Measurements from ENCODE around the gene ITPR3. TPM values are rescaled to one million over a fixed set of nuclear protein-coding genes. Genes with fewer than 3 reads are reported as not detected.

The ITPR3 gene
- total RNA-seq, 6 donors from 2014 or later, result 95.6 to 179 (median 137) TPM

- Histone ChIP-seq H3K4me3 (no peak overlapping the region), H3K27me3 (no peaks in the 10 kb centered on the region), H3K9me3 (no peaks in the 10 kb centered on the region), H3K36me3 (peaks cover 0 to 15% (median 12%) of the 10 kb centered on the region in 4 donors), H3K4me1 (peaks cover 0 to 2% (median under 1%) of the 10 kb centered on the region in 4 donors), H3K27ac (no peak overlapping the region)
- DNase-seq, result no peak
- TF ChIP-seq EP300 (IDR thresholded peaks at IDR 0.05) (no peak), CTCF (IDR thresholded peaks at IDR 0.05) (peak in 5 of 6 experiments; percentile 23 to 54 (median 47))
- peak; percentile 52 to 76 for ATAC-seq (ENCODE audit: low FRiP score in 2 of 2)
- 81 to 89% methylated on average over 1 of the region's 1 CpG for WGBS, 2 donors
Measured at GRCh38 chr6:33702345-33702977, 81.3 kb downstream of the ITPR3 start.

GRCh38 chr6:33704215-33705066, 83.3 kb downstream of the ITPR3 start:
- TF ChIP-seq EP300 (IDR thresholded peaks at IDR 0.05) (no peak), CTCF (IDR thresholded peaks at IDR 0.05) (no peak), POLR2A (IDR thresholded peaks at IDR 0.05) (no peak), POLR2AphosphoS5 (IDR thresholded peaks at IDR 0.05) (no peak)
- H3K4me3 ChIP-seq, result no peak overlapping the region
- DNase-seq (peak in 1 of 2 donors; percentile 24), ATAC-seq (ENCODE audit: low FRiP score in 2 of 2) (peak in 1 of 2 donors; percentile 39)
- peaks cover 0 to 16% (median 7%) of the 10 kb centered on the region in 4 donors for H3K36me3 ChIP-seq
- H3K9me3 ChIP-seq, result no peaks in the 10 kb centered on the region
- H3K27ac ChIP-seq, result no peak overlapping the region
- H3K4me1 ChIP-seq, result no peaks in the 10 kb centered on the region
- WGBS, 2 donors, result 74 to 79% methylated on average over 11 of the region's 11 CpGs
- H3K27me3 ChIP-seq, result no peaks in the 10 kb centered on the region

GRCh38 chr6:33705268-33705885, 84.3 kb downstream of the ITPR3 start:
- Histone ChIP-seq H3K4me1 (peaks cover 1 to 7% (median 3%) of the 10 kb centered on the region in 4 donors), H3K27me3 (no peaks in the 10 kb centered on the region), H3K4me3 (no peak overlapping the region), H3K27ac (no peak overlapping the region), H3K36me3 (peaks cover 0 to 19% (median 7%) of the 10 kb centered on the region in 4 donors), H3K9me3 (no peaks in the 10 kb centered on the region)
- ATAC-seq (ENCODE audit: low FRiP score in 2 of 2), result no peak
- DNase-seq, result no peak
- TF ChIP-seq CTCF (IDR thresholded peaks at IDR 0.05) (no peak), EP300 (IDR thresholded peaks at IDR 0.05) (no peak), POLR2AphosphoS5 (IDR thresholded peaks at IDR 0.05) (no peak), POLR2A (IDR thresholded peaks at IDR 0.05) (no peak)
- WGBS, 2 donors, result 73 to 82% methylated on average over 9 of the region's 9 CpGs

GRCh38 chr6:33705955-33706725, 85.0 kb downstream of the ITPR3 start:
- DNase-seq (no peak), ATAC-seq (ENCODE audit: low FRiP score in 2 of 2) (no peak)
- no peak overlapping the region for H3K4me3 ChIP-seq
- H3K9me3 ChIP-seq, result no peaks in the 10 kb centered on the region
- no peaks in the 10 kb centered on the region for H3K27me3 ChIP-seq
- TF ChIP-seq CTCF (IDR thresholded peaks at IDR 0.05) (no peak), POLR2A (IDR thresholded peaks at IDR 0.05) (no peak), EP300 (IDR thresholded peaks at IDR 0.05) (no peak), POLR2AphosphoS5 (IDR thresholded peaks at IDR 0.05) (no peak)
- no peak overlapping the region for H3K27ac ChIP-seq
- peaks cover 8 to 15% (median 10%) of the 10 kb centered on the region in 4 donors for H3K4me1 ChIP-seq
- WGBS, 2 donors, result 80 to 89% methylated on average over 16 of the region's 16 CpGs
- H3K36me3 ChIP-seq, result peaks cover 0 to 19% (median 7%) of the 10 kb centered on the region in 4 donors
